OCI-LY3 (cell line): ENCODE results near the gene NXT1.

Experiments used
- CTCF ChIP-seq: fragments of 200-600, 300-600 bp; sonication (generic); IDR thresholded peaks from 2 replicates; pipeline ENCODE4 v1.5.1; 2014; ENCODE audit warnings: antibody characterized with exemption, low read length, low read depth
- EZH2phosphoT487 ChIP-seq: fragments of 200-600 bp; shearing (Covaris generic); IDR thresholded peaks from 2 replicates; pipeline ENCODE4 v1.6.1; 2018; ENCODE audit warnings: antibody characterized with exemption, mixed run types, low read depth

GRCh38 chr20:23331450-23332350 lies 18.9 kb upstream of the NXT1 start:
- TF ChIP-seq CTCF: no peak
- no peak for TF ChIP-seq EZH2phosphoT487
